ENCODE results near the gene NFS1.

NFS1 gene

DNA sequence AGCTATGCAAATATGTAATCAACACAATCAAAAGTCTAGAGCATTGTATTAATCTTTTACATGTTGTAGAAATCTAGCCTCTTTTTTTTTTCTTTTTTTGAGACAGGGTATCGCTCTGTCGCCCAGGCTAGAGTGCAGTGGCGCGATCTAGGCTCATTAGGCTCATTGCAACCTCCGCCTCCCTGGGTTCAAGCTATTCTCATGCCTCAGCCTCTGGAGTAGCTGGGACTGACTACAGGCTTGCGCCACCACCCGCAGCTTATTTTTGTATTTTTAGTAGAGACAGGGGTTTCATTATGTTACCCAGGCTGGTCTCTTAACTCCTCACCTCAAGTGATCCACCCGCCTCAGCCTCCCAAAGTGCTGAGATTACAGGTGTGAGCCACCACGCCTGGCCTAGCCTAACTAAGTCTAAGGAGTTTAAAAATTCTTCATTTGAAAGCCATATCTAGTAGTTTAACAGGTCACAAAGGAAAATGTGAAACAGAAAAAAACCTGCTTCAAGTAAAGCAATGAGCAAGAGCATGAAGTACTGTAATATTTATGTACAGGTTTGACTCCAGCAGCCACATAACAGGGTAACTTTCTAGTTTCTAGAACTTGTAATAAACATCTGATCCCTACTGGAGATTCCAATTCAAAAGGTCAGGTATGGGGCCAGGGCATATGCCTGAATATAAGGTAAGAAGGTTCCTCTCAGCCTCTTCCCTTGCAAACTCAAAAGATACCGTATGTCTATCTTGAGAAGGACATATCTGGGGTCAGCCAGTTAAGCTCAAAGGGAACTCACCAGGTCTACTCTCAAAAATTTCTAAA, 38.8 kb downstream of the NFS1 start:
- no peak overlapping the region for H3K27ac Mint-ChIP-seq
- no peak for DNase-seq
- peaks cover 3% of the 10 kb centered on the region for H3K27me3 Mint-ChIP-seq (ENCODE audit: low read depth, poor library complexity)
- peaks cover 16% of the 10 kb centered on the region for H3K9me3 Mint-ChIP-seq
- H3K4me3 Mint-ChIP-seq, result no peak overlapping the region
- H3K4me1 Mint-ChIP-seq, result peaks cover 53% of the 10 kb centered on the region
- TF ChIP-seq, protein P1, sequence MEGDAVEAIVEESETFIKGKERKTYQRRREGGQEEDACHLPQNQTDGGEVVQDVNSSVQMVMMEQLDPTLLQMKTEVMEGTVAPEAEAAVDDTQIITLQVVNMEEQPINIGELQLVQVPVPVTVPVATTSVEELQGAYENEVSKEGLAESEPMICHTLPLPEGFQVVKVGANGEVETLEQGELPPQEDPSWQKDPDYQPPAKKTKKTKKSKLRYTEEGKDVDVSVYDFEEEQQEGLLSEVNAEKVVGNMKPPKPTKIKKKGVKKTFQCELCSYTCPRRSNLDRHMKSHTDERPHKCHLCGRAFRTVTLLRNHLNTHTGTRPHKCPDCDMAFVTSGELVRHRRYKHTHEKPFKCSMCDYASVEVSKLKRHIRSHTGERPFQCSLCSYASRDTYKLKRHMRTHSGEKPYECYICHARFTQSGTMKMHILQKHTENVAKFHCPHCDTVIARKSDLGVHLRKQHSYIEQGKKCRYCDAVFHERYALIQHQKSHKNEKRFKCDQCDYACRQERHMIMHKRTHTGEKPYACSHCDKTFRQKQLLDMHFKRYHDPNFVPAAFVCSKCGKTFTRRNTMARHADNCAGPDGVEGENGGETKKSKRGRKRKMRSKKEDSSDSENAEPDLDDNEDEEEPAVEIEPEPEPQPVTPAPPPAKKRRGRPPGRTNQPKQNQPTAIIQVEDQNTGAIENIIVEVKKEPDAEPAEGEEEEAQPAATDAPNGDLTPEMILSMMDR (IDR thresholded peaks at IDR 0.05), result no peak
- H3K36me3 Mint-ChIP-seq (ENCODE audit: low read depth), result peaks cover 41% of the 10 kb centered on the region

DNA sequence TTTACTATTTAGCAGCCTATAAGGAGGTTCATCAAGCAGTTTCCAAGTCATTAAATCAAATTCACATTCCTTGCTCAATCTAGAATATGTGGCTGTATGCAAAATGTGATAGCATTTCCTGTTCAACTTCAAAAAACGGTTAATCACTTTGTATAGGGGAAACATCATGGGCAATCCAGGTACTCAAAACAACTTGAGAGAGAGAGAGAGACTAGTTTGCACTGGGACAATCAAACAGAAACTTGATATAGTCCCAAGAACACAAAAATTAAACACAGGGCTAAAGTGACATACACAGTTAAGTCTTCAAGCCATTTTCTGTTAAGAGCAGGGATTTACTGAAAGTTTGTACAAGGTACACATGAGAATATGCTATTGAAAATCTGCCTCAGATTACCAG, 41.9 kb downstream of the NFS1 start:
- no peak for DNase-seq
- Mint-ChIP-seq H3K9me3 (peaks cover 16% of the 10 kb centered on the region), H3K27me3 (ENCODE audit: low read depth, poor library complexity) (no peaks in the 10 kb centered on the region), H3K4me1 (peaks cover 30% of the 10 kb centered on the region), H3K36me3 (ENCODE audit: low read depth) (peaks cover 37% of the 10 kb centered on the region), H3K4me3 (no peak overlapping the region), H3K27ac (no peak overlapping the region)
- TF ChIP-seq, protein P1 (IDR thresholded peaks at IDR 0.05), result no peak

DNA sequence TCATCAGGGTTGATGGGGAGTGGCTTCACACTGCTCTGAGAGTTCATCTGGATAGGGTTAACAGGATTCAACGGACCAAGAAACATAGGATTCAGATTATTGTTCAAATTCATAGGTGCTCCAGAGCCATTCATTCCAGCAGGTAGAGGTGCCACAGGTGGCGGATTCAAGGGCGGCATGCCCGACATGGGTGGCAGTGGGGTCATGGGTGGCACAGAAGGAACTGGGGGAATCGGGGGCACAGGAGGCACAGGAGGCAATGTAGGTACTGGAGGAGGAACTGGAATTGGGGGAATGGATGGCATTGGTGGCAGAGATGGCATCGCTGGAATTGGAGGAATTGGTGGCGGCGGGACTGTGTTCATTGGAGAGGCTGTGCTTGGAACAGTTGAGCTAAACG, 44.7 kb downstream of the NFS1 start:
- H3K9me3 Mint-ChIP-seq, result peaks cover 7% of the 10 kb centered on the region
- TF ChIP-seq, protein P1 (IDR thresholded peaks at IDR 0.05), result no peak
- no peak for DNase-seq
- peaks cover 11% of the 10 kb centered on the region for H3K4me1 Mint-ChIP-seq
- H3K27ac Mint-ChIP-seq, result no peak overlapping the region
- no peak overlapping the region for H3K4me3 Mint-ChIP-seq
- no peaks in the 10 kb centered on the region for H3K27me3 Mint-ChIP-seq (ENCODE audit: low read depth, poor library complexity)
- H3K36me3 Mint-ChIP-seq (ENCODE audit: low read depth), result peaks cover 45% of the 10 kb centered on the region

DNA sequence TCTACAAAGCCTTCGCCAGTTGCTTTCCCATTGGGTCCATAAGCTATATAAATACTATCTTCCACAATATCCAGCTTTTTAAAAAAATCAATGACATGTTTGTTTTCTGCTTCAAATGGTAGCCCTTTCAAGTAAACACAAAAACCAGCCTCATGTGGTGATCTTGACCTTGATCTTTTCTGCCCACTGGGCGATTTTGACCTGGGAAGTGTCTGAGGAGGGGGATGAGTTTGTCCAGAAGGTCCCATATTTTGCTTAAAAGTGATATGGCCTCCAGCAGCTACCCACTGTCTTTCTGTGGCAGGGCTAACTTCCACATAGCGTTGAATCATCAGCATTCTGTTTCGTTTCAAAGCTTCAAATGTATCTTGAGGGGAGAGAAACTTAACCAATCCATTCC, 45.3 kb downstream of the NFS1 start:
- H3K27me3 Mint-ChIP-seq (ENCODE audit: low read depth, poor library complexity), result no peaks in the 10 kb centered on the region
- DNase-seq, result no peak
- TF ChIP-seq, protein P1 (IDR thresholded peaks at IDR 0.05), result no peak
- peaks cover 45% of the 10 kb centered on the region for H3K36me3 Mint-ChIP-seq (ENCODE audit: low read depth)
- peaks cover 7% of the 10 kb centered on the region for H3K4me1 Mint-ChIP-seq
- no peak overlapping the region for H3K27ac Mint-ChIP-seq
- H3K9me3 Mint-ChIP-seq, result peaks cover 2% of the 10 kb centered on the region
- no peak overlapping the region for H3K4me3 Mint-ChIP-seq

DNA sequence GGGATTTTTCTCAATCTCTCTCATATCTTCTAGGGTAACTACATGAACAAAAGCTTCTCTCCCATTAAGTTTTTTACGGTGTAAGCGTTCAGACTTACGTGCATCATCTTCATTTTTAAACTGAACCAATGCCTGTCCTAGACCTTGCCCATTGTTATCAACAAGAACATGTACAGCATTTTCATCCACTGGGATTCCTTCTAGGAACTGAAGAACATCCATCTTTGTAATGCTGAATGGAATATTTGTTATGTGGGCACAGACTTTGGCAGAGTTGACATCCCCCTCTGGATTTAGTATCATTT, 45.8 kb downstream of the NFS1 start:
- TF ChIP-seq, protein P1 (IDR thresholded peaks at IDR 0.05), result no peak
- DNase-seq, result no peak
- Mint-ChIP-seq H3K9me3 (no peaks in the 10 kb centered on the region), H3K4me1 (peaks cover 5% of the 10 kb centered on the region), H3K27ac (no peak overlapping the region), H3K27me3 (ENCODE audit: low read depth, poor library complexity) (no peaks in the 10 kb centered on the region), H3K4me3 (no peak overlapping the region), H3K36me3 (ENCODE audit: low read depth) (peaks cover 45% of the 10 kb centered on the region)
